ENCODE measurements around the gene ZNF599.

The ZNF599 gene

GRCh38 chr19:34722353-34722752 is 50.7 kb downstream of the ZNF599 start:
- H3K4me3 Mint-ChIP-seq = no peak overlapping the region
- H3K4me1 Mint-ChIP-seq (ENCODE audit: low read depth) = no peaks in the 10 kb centered on the region
- peaks cover 25% of the 10 kb centered on the region for H3K27me3 Mint-ChIP-seq
- H3K36me3 Mint-ChIP-seq = no peaks in the 10 kb centered on the region
- H3K27ac Mint-ChIP-seq = no peak overlapping the region
- H3K9me3 Mint-ChIP-seq (ENCODE audit: low read depth) = no peaks in the 10 kb centered on the region

GRCh38 chr19:34715357-34715756 is 57.7 kb downstream of the ZNF599 start:
- Mint-ChIP-seq H3K27me3 (peaks cover 24% of the 10 kb centered on the region), H3K36me3 (peaks cover 6% of the 10 kb centered on the region), H3K27ac (no peak overlapping the region), H3K9me3 (ENCODE audit: low read depth) (peaks cover 10% of the 10 kb centered on the region), H3K4me3 (no peak overlapping the region), H3K4me1 (ENCODE audit: low read depth) (peaks cover 1% of the 10 kb centered on the region)

GRCh38 chr19:34713262-34713637 is 59.8 kb downstream of the ZNF599 start:
- Mint-ChIP-seq H3K27me3 (peaks cover 20% of the 10 kb centered on the region), H3K4me3 (no peak overlapping the region), H3K9me3 (ENCODE audit: low read depth) (peaks cover 10% of the 10 kb centered on the region), H3K36me3 (peaks cover 11% of the 10 kb centered on the region), H3K4me1 (ENCODE audit: low read depth) (peaks cover 1% of the 10 kb centered on the region), H3K27ac (no peak overlapping the region)

DNA sequence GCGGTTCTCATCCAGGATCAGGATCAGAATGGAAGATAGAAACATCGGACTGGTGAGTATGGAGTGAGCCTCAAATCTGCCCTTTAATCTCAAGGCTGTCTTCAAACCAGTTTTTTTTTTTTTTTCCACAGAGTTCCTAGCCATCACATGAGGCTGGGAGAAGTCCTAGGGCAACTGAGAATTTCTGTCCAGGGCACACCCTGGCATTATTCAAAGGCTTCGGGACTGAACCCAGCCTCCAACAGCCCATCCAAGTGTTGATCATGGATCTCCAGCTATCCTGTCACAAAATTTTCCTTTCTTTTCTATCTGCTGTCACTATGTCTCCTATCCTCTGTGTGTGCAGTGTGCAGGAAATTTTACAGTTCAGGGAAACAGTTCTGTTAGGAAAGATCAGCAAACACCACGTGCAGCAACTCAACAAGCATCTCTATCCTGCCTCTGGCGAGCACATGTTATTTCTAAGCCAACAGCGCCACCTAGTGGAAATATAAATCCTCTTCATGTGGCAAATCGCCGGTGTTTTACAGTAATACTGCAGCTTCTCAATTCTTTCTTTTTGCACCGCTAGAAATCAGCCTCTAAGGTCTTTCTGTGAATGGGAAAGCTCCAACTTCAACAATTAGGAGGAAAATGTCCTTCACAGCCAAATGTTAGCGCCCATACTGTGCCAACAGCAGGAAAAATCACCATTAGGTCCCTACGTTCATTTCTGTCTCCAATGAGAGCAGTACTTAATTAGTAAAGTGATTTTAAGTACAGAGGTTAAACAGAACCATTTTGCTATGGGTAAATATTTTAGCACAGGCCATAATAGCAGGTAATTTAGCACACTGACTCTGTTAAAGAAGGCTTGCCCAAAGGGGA is 60.4 kb downstream of the ZNF599 start:
- Mint-ChIP-seq H3K27ac (no peak overlapping the region), H3K36me3 (peaks cover 11% of the 10 kb centered on the region), H3K4me1 (ENCODE audit: low read depth) (peaks cover 1% of the 10 kb centered on the region), H3K9me3 (ENCODE audit: low read depth) (peaks cover 10% of the 10 kb centered on the region), H3K27me3 (peaks cover 20% of the 10 kb centered on the region), H3K4me3 (no peak overlapping the region)

- H3K27me3 Mint-ChIP-seq = peaks cover 18% of the 10 kb centered on the region
- H3K4me3 Mint-ChIP-seq = no peak overlapping the region
- H3K9me3 Mint-ChIP-seq (ENCODE audit: low read depth) = peaks cover 10% of the 10 kb centered on the region
- H3K4me1 Mint-ChIP-seq (ENCODE audit: low read depth) = peaks cover 1% of the 10 kb centered on the region
- H3K27ac Mint-ChIP-seq = no peak overlapping the region
- peaks cover 11% of the 10 kb centered on the region for H3K36me3 Mint-ChIP-seq
These were observed 61.1 kb downstream of the ZNF599 start for GRCh38 chr19:34711890-34712289.

Data from activated naive CD8-positive, alpha-beta T cell (primary cell).